Nephron progenitor cell (in vitro differentiated cells): Measurements from ENCODE around the gene FAM131C.
A peak's percentile ranks its signal among the peaks of the same experiment; 100 is the strongest.
"Not testable (repeated sequence)": the region's sequence is repeated elsewhere in the genome, so short reads cannot be mapped to it uniquely, and the experiment has no call there.

ENCODE experiments used
- DNase-seq: peaks from one replicate; pipeline ENCODE4 v3.0.0; 2021
- H3K27ac Mint-ChIP-seq: 2 replicates; pipeline ENCODE4 v1.8.0; 2021; ENCODE audit warnings: mild to moderate bottlenecking, moderate library complexity, mixed read lengths
- H3K27me3 Mint-ChIP-seq: 2 replicates; pipeline ENCODE4 v1.8.0; 2021; ENCODE audit warnings: mild to moderate bottlenecking, low read depth, mixed read lengths; ENCODE audit not compliant: poor library complexity
- H3K36me3 Mint-ChIP-seq: 2 replicates; pipeline ENCODE4 v1.8.0; 2021; ENCODE audit warnings: low read depth, mixed read lengths
- H3K4me1 Mint-ChIP-seq: 2 replicates; pipeline ENCODE4 v1.8.0; 2021; ENCODE audit warnings: mixed read lengths
- H3K4me3 Mint-ChIP-seq: 2 replicates; pipeline ENCODE4 v1.8.0; 2021; ENCODE audit warnings: mild to moderate bottlenecking, moderate library complexity, mixed read lengths
- H3K9me3 Mint-ChIP-seq: 2 replicates; pipeline ENCODE4 v1.8.0; 2021; ENCODE audit warnings: mild to moderate bottlenecking, moderate library complexity, mixed read lengths
- TF ChIP-seq, protein P1 (sequence below): fragments of 200-600 bp; sonication (generic); IDR thresholded peaks from 2 replicates; pipeline ENCODE4 v1.5.0; 2021; ENCODE audit warnings: antibody characterized with exemption

Gene FAM131C

DNA sequence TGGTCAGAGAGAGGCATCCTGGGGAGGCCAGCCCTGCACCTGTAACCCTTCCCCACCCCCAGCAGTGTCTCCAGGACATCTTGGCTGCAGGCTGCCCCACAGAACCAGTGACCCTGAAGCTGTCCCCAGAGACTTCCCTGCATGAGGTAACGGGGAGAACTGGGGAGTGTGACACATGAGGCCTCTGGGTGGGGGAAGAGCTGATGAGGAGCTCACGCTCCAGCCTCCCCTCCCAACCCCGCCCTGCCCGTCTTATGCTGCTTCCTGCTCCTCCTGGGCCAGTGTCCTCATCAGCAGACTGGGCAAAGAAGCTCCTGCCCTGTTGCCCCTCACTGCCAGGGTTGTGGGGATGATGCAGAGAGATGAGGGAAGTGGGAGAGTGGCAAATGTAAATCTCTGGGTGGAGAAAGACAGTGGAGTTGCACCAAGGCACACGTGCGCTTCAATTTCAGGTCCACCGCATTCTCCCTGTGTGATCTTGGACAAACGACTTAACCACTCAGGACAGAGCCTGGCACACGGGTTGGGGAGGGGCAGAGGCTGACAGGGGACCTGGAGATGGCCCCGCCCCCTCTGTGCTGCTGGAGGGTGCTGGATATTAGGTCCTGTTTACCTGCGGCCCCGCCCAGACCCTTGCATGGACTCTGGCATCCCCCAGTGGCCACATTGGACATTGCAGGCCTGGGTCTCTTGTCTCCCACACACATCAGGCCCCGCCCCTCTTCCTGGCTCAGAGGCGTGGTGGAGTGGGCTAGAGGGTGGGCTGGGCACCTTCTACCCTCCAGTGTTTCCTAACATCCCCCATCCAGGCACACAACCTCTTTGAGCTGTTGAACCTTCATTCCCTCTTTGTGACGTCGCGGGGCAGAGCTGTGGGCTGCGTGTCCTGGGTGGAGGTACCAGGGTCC is 17.6 kb downstream of the FAM131C start:
- Mint-ChIP-seq H3K36me3 (no peaks in the 10 kb centered on the region), H3K27me3 (peaks cover 16% of the 10 kb centered on the region), H3K4me1 (peaks cover 8% of the 10 kb centered on the region), H3K27ac (no peak overlapping the region), H3K9me3 (no peaks in the 10 kb centered on the region), H3K4me3 (no peak overlapping the region)
- TF ChIP-seq, protein P1, sequence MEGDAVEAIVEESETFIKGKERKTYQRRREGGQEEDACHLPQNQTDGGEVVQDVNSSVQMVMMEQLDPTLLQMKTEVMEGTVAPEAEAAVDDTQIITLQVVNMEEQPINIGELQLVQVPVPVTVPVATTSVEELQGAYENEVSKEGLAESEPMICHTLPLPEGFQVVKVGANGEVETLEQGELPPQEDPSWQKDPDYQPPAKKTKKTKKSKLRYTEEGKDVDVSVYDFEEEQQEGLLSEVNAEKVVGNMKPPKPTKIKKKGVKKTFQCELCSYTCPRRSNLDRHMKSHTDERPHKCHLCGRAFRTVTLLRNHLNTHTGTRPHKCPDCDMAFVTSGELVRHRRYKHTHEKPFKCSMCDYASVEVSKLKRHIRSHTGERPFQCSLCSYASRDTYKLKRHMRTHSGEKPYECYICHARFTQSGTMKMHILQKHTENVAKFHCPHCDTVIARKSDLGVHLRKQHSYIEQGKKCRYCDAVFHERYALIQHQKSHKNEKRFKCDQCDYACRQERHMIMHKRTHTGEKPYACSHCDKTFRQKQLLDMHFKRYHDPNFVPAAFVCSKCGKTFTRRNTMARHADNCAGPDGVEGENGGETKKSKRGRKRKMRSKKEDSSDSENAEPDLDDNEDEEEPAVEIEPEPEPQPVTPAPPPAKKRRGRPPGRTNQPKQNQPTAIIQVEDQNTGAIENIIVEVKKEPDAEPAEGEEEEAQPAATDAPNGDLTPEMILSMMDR: peak; percentile 95
- DNase-seq: peak; percentile 98

DNA sequence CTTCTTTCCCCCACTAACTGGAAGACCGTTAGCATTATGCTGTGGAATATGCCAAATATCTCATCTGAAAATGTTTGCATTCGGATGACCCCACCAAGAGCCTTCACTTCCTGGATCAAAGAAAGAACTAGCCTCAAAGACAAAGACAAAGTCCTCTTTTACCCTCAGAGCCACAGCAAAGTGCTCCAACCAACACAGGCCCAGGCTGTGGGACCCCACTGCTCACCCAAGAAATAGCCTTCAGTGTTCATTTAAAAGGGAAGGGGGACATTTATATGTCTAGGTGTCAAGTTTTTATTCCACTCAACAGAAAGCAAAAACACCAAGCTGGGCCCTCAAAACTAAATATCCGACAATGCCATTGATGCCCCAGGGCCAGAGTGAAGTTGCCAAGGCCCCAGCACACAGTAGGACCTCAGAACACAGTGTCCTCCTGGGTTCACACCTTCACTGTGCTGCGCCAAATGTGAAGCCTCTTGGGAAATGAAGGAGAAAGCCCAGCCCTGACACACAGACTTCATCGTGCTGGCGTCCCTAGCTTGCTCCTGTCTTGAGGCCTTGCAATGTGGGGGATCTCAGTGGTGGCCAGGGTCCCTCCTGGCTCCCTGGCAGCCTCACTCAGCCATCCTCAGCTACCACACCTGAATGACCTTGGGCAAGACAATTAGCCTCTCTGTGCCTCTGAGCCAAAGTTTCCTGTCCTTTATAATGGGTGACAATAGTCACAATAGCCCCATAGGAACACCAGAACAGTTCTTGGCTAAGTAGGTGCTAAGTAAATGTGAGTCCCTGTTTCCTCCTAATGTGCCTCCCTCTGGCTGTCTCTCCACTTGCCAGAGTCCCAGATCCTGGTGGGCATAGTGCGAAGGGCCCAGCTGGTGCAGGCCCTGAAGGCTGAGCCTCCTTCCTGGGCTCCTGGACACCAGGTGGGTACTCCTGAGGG is 18.6 kb downstream of the FAM131C start:
- TF ChIP-seq, protein P1: no peak
- Mint-ChIP-seq H3K4me3 (no peak overlapping the region), H3K27me3 (peaks cover 9% of the 10 kb centered on the region), H3K4me1 (peaks cover 14% of the 10 kb centered on the region), H3K27ac (no peak overlapping the region), H3K9me3 (no peaks in the 10 kb centered on the region), H3K36me3 (no peaks in the 10 kb centered on the region)
- DNase-seq: no peak

DNA sequence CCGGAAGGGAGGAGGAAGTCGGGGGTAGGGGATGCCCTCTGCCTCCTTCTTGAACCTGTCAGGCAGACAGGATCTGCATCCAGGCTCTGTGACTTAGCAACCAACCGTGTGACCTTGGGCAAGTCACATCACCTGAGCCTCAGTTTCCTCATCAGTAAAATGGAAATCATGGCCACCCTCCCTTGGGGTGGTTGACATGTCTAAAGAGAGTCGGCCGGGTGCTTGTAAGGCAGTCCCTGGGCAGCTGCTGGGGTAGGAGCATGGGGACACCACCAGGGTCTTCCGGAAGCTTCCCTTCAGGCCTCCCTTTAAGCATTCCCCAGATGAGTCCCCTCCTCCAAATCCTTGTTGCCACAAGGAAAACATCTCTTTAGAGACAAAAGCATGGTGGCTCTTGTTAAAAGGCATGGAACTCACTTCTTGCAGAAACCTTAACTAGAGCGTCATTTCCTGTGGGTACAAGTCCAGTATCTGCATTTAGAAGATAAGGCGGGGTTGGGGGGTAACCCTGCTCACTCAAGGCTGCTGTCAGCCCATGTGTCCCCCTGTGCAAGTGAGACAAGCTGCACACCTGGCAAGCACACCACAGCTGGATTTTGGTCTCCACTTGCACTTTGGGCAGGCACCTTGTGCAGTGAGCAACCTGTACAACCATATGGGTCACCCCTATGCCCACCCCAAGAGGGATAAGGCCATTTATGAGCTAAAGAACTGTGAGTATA is 19.5 kb downstream of the FAM131C start:
- TF ChIP-seq, protein P1: no peak
- Mint-ChIP-seq H3K27ac (no peak overlapping the region), H3K9me3 (no peaks in the 10 kb centered on the region), H3K4me1 (peaks cover 21% of the 10 kb centered on the region), H3K27me3 (peaks cover 9% of the 10 kb centered on the region), H3K4me3 (no peak overlapping the region), H3K36me3 (no peaks in the 10 kb centered on the region)
- DNase-seq: no peak

DNA sequence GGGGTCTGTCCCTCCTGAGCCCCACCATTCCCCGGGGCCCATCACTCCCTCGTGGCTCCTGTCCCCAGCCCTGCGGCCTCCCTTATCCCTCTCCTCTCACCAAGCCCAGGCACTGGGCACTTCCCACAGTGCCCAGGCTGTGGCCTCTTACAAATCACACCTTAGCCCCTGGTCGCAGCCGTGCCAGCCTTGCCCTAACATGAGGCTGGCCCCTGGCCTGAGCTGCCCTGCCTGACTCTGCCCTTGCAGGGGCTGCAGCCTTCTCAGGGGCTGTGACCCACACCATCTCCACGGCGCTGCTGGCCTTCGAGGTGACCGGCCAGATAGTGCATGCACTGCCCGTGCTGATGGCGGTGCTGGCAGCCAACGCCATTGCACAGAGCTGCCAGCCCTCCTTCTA is 21.5 kb downstream of the FAM131C start:
- H3K27me3 Mint-ChIP-seq, H3K27ac Mint-ChIP-seq, DNase-seq, H3K9me3 Mint-ChIP-seq, H3K4me3 Mint-ChIP-seq, H3K36me3 Mint-ChIP-seq: not testable (repeated sequence)
- H3K4me1 Mint-ChIP-seq: peaks cover 27% of the 10 kb centered on the region

DNA sequence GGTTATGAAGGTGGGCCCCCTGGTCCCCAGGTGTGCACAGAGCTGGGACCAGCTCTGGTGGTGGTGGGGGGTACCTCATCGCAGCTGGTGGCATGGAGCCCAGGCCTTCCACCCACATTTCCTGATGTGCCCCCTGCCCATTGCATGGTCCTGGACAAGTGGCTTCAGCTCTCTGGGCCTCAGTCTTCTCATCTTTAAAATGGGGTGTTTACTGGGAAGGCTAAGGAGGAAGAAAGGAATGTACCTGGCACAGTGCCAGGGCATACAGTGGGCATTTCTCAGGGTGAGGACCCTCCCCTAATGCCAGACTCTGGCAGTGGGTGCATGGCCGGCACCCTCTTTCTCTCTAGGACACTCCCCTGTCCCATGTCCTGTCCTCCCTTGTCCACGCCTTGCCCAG is 22.4 kb downstream of the FAM131C start:
- TF ChIP-seq, protein P1: no peak
- no peaks in the 10 kb centered on the region for H3K36me3 Mint-ChIP-seq
- H3K4me3 Mint-ChIP-seq: no peak overlapping the region
- no peak for DNase-seq
- peaks cover 9% of the 10 kb centered on the region for H3K27me3 Mint-ChIP-seq
- no peak overlapping the region for H3K27ac Mint-ChIP-seq
- H3K4me1 Mint-ChIP-seq: peaks cover 24% of the 10 kb centered on the region
- H3K9me3 Mint-ChIP-seq: no peaks in the 10 kb centered on the region

DNA sequence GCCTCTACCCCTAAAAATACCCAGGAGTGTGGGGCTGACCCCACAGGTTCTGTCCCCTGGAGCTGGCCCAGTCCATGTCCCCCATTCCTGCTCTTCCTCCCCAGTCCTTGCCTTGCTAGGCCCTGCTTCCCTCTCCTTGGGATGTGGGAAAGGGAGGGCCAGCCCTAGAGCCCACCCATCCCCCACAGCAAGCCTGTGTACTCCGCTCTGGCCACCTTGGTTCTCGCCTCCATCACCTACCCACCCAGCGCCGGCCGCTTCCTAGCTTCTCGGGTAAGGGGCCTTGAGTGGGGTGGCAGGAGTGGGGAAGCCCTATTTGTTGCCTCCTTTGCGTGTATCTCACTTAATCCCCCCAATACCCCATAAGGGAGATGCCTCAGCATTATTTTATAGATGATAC is 23.1 kb downstream of the FAM131C start:
- Mint-ChIP-seq H3K4me3 (peak overlapping the region; percentile 64), H3K36me3 (no peaks in the 10 kb centered on the region), H3K27ac (no peak overlapping the region), H3K27me3 (peaks cover 9% of the 10 kb centered on the region), H3K9me3 (no peaks in the 10 kb centered on the region), H3K4me1 (peaks cover 20% of the 10 kb centered on the region)
- DNase-seq: no peak
- TF ChIP-seq, protein P1: no peak
